Osteoblast (primary cell): ENCODE data around the gene SPATC1L. TPM values are rescaled to one million over a fixed set of nuclear protein-coding genes. Genes with fewer than 3 reads are reported as not detected.
A peak's percentile ranks its signal among the peaks of the same experiment; 100 is the strongest.
"Not testable (repeated sequence)": the region's sequence is repeated elsewhere in the genome, so short reads cannot be mapped to it uniquely, and the experiment has no call there.

Source experiments
- DNase-seq: peaks from one replicate; pipeline ENCODE4 v3.0.0; 2011; ENCODE audit warnings: low spot score, mixed read lengths; ENCODE audit not compliant: insufficient read length; ENCODE audit errors: missing footprints
- H2AFZ ChIP-seq: 2 replicates; pipeline ENCODE4 v1.6.0; 2011; ENCODE audit warnings: mild to moderate bottlenecking, low read length
- H3K27ac ChIP-seq: 2 replicates; pipeline ENCODE4 v1.5.1; 2011; ENCODE audit warnings: mild to moderate bottlenecking, low read depth, low read length, moderate library complexity
- H3K27me3 ChIP-seq: 2 replicates; pipeline ENCODE4 v1.6.0; 2012; ENCODE audit warnings: mild to moderate bottlenecking, control low read depth, inconsistent platforms, low read length, moderate library complexity; ENCODE audit not compliant: insufficient read depth
- H3K36me3 ChIP-seq: 2 replicates; pipeline ENCODE4 v1.5.1; 2011; ENCODE audit warnings: mild to moderate bottlenecking, low read length, control low read depth, moderate library complexity; ENCODE audit not compliant: insufficient read depth
- H3K4me1 ChIP-seq: 2 replicates; pipeline ENCODE4 v1.5.1; 2011; ENCODE audit warnings: mild to moderate bottlenecking, low read length, control low read depth, moderate library complexity; ENCODE audit not compliant: insufficient read depth
- H3K4me2 ChIP-seq: 2 replicates; pipeline ENCODE4 v1.6.0; 2011; ENCODE audit warnings: mild to moderate bottlenecking, low read length; ENCODE audit not compliant: insufficient read depth
- H3K4me3 ChIP-seq: fragments of 200-600 bp; sonication (generic); 3 replicates; pipeline ENCODE4 v1.5.1; 2012; ENCODE audit warnings: mild to moderate bottlenecking, low read length, inconsistent platforms; ENCODE audit not compliant: insufficient read depth
- H3K79me2 ChIP-seq: 2 replicates; pipeline ENCODE4 v1.6.0; 2012; ENCODE audit warnings: mild to moderate bottlenecking, low read length, control low read depth, inconsistent platforms; ENCODE audit not compliant: insufficient read depth
- H3K9me3 ChIP-seq: 2 replicates; pipeline ENCODE4 v1.5.1; 2011; ENCODE audit warnings: low read depth, low read length, control low read depth
- H4K20me1 ChIP-seq: 2 replicates; pipeline ENCODE4 v1.6.0; 2012; ENCODE audit warnings: mild to moderate bottlenecking, low read length, control low read depth; ENCODE audit not compliant: insufficient read depth
- CTCF ChIP-seq: IDR thresholded peaks from 2 replicates; pipeline ENCODE4 v1.5.1; 2011; ENCODE audit warnings: mild to moderate bottlenecking, low read depth, low read length, moderate library complexity; ENCODE audit errors: extremely low read depth
- total RNA-seq: library from RNA; depleted of rRNA; stranded (reverse); fragments of >200 nt; gene quantifications from 2 replicates; pipeline ENCODE4 v1.2.3, GENCODE V29; 2012

SPATC1L gene
- total RNA-seq, 1 donor: 6.9 TPM

GRCh38 chr21:46141767-46142581 lies 42.3 kb downstream of the SPATC1L start:
- TF ChIP-seq CTCF: no peak
- H3K27me3 ChIP-seq: peaks cover 9% of the 10 kb centered on the region
- H3K36me3 ChIP-seq: no peaks in the 10 kb centered on the region
- no peak overlapping the region for H3K4me2 ChIP-seq
- no peak for DNase-seq
- no peak overlapping the region for H2AFZ ChIP-seq
- H3K79me2 ChIP-seq: no peaks in the 10 kb centered on the region
- H4K20me1 ChIP-seq: no peaks in the 10 kb centered on the region
- H3K9me3 ChIP-seq: no peaks in the 10 kb centered on the region
- no peak overlapping the region for H3K27ac ChIP-seq
- no peak overlapping the region for H3K4me3 ChIP-seq
- peaks cover 4% of the 10 kb centered on the region for H3K4me1 ChIP-seq

GRCh38 chr21:46140352-46141003 lies 43.8 kb downstream of the SPATC1L start:
- H4K20me1 ChIP-seq, H3K79me2 ChIP-seq, H3K4me1 ChIP-seq, DNase-seq, H2AFZ ChIP-seq, H3K4me2 ChIP-seq, H3K4me3 ChIP-seq, H3K27me3 ChIP-seq, H3K27ac ChIP-seq, H3K9me3 ChIP-seq, H3K36me3 ChIP-seq: not testable (repeated sequence)

GRCh38 chr21:46139686-46140085 lies 44.6 kb downstream of the SPATC1L start:
- Histone ChIP-seq H4K20me1 (no peaks in the 10 kb centered on the region), H3K4me1 (peaks cover 4% of the 10 kb centered on the region), H3K9me3 (no peaks in the 10 kb centered on the region), H3K79me2 (no peaks in the 10 kb centered on the region), H3K4me2 (no peak overlapping the region), H3K36me3 (no peaks in the 10 kb centered on the region), H2AFZ (no peak overlapping the region), H3K4me3 (no peak overlapping the region), H3K27ac (no peak overlapping the region), H3K27me3 (peaks cover 9% of the 10 kb centered on the region)
- TF ChIP-seq CTCF: no peak
- no peak for DNase-seq

GRCh38 chr21:46138383-46138970 lies 45.8 kb downstream of the SPATC1L start:
- no peaks in the 10 kb centered on the region for H3K79me2 ChIP-seq

More at GRCh38 chr21:46138383-46138970, 45.8 kb downstream of the SPATC1L start:
- no peak overlapping the region for H2AFZ ChIP-seq
- no peak for TF ChIP-seq CTCF
- peaks cover 9% of the 10 kb centered on the region for H3K27me3 ChIP-seq
- no peak overlapping the region for H3K4me3 ChIP-seq
- no peaks in the 10 kb centered on the region for H3K4me1 ChIP-seq
- peak; percentile 84 for DNase-seq
- H4K20me1 ChIP-seq: no peaks in the 10 kb centered on the region
- no peak overlapping the region for H3K4me2 ChIP-seq
- H3K27ac ChIP-seq: no peak overlapping the region
- no peaks in the 10 kb centered on the region for H3K36me3 ChIP-seq
- no peaks in the 10 kb centered on the region for H3K9me3 ChIP-seq
